Activated CD8-positive, alpha-beta T cell treated with anti-CD3 and anti-CD28 coated beads for 36 hours (primary cell): ENCODE results near the gene FAM210A. TPM values are rescaled to one million over a fixed set of nuclear protein-coding genes. Genes with fewer than 3 reads are reported as not detected.
"Not testable (repeated sequence)": the region's sequence is repeated elsewhere in the genome, so short reads cannot be mapped to it uniquely, and the experiment has no call there.

Source experiments
- ATAC-seq: fragments of 200-7000 bp; cut with Tn5 transposase; one replicate; pipeline ENCODE4 v1.10.0; 2021; ENCODE audit warnings: mild to moderate bottlenecking, moderate library complexity
- CTCF ChIA-PET: fragments of 350-600 bp; sonication (Branson Sonifier 250); formaldehyde crosslinking; loops from one replicate; lab custom pipeline; 2021; ENCODE audit warnings: antibody characterized with exemption; lab: Charles Lee
- POLR2A ChIA-PET: fragments of 350-600 bp; sonication (Branson Sonifier 250); formaldehyde crosslinking; loops from one replicate; lab custom pipeline; 2021; ENCODE audit warnings: antibody characterized with exemption; lab: Charles Lee
- DNase-seq: peaks from one replicate; pipeline ENCODE4 v3.0.0-alpha.2; 2020
- H3K27ac Mint-ChIP-seq: one replicate; pipeline ENCODE4 v1.8.0; 2021; ENCODE audit warnings: mild to moderate bottlenecking, mixed read lengths
- H3K27me3 Mint-ChIP-seq: one replicate; pipeline ENCODE4 v1.8.0; 2021; ENCODE audit warnings: mixed read lengths
- H3K36me3 Mint-ChIP-seq: one replicate; pipeline ENCODE4 v1.8.0; 2021; ENCODE audit warnings: low read depth, mixed read lengths
- H3K4me1 Mint-ChIP-seq: one replicate; pipeline ENCODE4 v1.8.0; 2021; ENCODE audit warnings: low read depth, mixed read lengths
- H3K4me3 Mint-ChIP-seq: one replicate; pipeline ENCODE4 v1.8.0; 2021; ENCODE audit warnings: mild to moderate bottlenecking, moderate library complexity, mixed read lengths
- H3K9me3 Mint-ChIP-seq: one replicate; pipeline ENCODE4 v1.8.0; 2021; ENCODE audit warnings: mixed read lengths
- intact Hi-C: fragments of 100-400 bp; cut with micrococcal nuclease; formaldehyde crosslinking; loops from one replicate; pipeline ENCODE4 v1.10.0; 2022
- total RNA-seq, 2 experiments: library from RNA; stranded (reverse); gene quantifications; one replicate each; pipeline ENCODE4 v1.2.3, GENCODE V29; 2021
- TF ChIP-seq, protein P1 (sequence below): fragments of 200-600 bp; IDR thresholded peaks from one replicate; pipeline ENCODE4 v1.8.0; 2022; ENCODE audit warnings: antibody characterized with exemption, mild to moderate bottlenecking

FAM210A gene
- total RNA-seq, 2 experiments from 2014 or later = 57.7 to 64.2 TPM

DNA sequence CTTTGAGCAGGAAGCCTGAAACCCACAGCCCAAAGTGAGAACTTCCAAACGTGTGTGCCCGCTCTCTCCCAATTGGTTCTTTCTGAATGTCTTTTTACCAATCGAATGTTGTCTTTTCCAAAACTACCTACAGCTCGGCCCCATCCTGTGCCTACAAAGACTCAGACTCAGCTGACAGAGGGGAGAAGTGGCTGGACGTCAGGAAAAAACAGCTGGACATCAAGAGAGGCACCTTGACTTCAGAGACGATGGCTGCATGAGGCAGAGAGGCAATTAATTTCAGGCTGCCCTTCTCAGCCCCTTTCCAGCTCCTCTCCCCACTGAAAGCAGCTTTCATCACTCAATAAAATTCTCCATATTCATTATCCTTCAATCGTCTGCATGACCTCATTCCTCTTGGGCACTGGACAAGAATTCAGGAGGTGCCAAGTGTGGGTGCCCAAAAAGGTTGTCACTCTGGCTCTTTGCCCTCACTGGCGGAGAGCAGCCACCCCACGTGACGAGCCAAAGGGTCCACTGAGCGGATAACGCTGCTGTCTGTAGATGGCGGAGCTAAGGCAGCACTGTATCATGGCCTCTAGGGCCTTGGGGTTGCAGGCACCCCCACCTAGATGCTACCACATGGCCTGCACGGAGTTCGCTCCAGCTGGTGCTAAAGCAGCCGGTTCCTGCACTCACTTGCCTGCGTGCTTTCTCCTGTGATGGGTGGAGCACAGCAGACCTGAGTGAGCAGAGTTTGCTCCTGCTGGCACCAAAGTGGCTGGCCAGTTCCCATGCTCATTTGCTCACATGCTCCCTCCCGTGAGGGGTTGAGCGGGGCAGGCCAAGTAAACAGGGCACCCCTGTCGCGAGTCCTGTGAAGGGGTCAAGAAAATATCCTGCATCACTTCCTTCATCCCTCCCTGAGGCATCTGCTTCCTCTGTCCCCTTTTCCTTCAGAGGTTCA is 37.9 kb downstream of the FAM210A start:
- TF ChIP-seq, protein P1, sequence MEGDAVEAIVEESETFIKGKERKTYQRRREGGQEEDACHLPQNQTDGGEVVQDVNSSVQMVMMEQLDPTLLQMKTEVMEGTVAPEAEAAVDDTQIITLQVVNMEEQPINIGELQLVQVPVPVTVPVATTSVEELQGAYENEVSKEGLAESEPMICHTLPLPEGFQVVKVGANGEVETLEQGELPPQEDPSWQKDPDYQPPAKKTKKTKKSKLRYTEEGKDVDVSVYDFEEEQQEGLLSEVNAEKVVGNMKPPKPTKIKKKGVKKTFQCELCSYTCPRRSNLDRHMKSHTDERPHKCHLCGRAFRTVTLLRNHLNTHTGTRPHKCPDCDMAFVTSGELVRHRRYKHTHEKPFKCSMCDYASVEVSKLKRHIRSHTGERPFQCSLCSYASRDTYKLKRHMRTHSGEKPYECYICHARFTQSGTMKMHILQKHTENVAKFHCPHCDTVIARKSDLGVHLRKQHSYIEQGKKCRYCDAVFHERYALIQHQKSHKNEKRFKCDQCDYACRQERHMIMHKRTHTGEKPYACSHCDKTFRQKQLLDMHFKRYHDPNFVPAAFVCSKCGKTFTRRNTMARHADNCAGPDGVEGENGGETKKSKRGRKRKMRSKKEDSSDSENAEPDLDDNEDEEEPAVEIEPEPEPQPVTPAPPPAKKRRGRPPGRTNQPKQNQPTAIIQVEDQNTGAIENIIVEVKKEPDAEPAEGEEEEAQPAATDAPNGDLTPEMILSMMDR = no peak
- POLR2A ChIA-PET = no interaction called here
- peaks cover 26% of the 10 kb centered on the region for H3K4me1 Mint-ChIP-seq
- DNase-seq = no peak
- H3K4me3 Mint-ChIP-seq = no peak overlapping the region
- intact Hi-C loops = no loop called here
- peaks cover 9% of the 10 kb centered on the region for H3K9me3 Mint-ChIP-seq
- no peaks in the 10 kb centered on the region for H3K27me3 Mint-ChIP-seq
- CTCF ChIA-PET = interaction anchor here (0.7 kb wide), 1 partner anchor 124 kb away, joined by 3 read pairs; no protein-coding TSS in a partner anchor
- H3K36me3 Mint-ChIP-seq = peaks cover 33% of the 10 kb centered on the region
- no peak overlapping the region for H3K27ac Mint-ChIP-seq
- ATAC-seq = no peak

DNA sequence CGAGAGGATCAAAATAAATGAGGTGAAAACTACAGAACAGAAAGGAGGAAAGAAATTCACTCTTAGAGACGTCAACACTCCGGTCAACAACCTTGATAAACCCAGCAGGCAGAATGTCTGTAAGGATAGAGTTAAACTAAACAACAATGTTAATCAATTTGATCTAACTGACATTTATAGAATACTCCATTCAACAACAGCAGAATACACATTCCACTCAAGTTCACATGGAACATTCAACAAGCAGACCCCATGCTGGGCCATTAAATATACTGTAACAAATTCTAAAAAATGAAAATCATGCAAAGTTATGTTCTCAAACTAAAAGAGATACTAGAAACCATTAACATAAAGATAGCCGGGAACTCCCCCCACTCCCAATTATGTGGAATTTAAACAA is 41.8 kb downstream of the FAM210A start:
- Mint-ChIP-seq H3K27me3 (no peaks in the 10 kb centered on the region), H3K4me1 (peaks cover 17% of the 10 kb centered on the region), H3K27ac (no peak overlapping the region), H3K36me3 (peaks cover 29% of the 10 kb centered on the region), H3K4me3 (no peak overlapping the region), H3K9me3 (no peaks in the 10 kb centered on the region)
- CTCF ChIA-PET = no interaction called here
- POLR2A ChIA-PET = no interaction called here
- ATAC-seq = no peak
- no peak for DNase-seq
- TF ChIP-seq, protein P1 = no peak
- intact Hi-C loops = no loop called here

DNA sequence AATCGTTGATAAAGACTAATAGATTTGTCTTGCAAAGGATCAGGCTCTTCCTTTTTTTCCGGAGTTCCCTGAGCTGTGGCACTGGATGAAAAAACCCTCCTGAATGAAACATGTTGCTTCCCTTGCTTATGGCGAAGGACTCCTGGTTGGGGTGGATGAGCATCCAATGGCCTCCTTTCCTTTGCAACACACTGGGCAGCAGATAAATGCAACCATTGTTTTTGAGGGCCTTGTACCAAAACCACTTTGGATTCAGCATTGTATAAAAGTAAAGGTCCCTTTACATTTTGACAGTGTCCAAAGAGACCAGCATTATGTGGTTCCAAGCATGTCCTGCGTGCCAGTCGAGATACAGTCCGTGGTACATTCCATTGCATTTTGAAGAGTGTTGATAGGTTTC is 44.7 kb downstream of the FAM210A start:
- TF ChIP-seq, protein P1 = no peak
- ATAC-seq (no peak), DNase-seq (no peak)
- POLR2A ChIA-PET = no interaction called here
- Mint-ChIP-seq H3K9me3 (no peaks in the 10 kb centered on the region), H3K27ac (no peak overlapping the region), H3K36me3 (peaks cover 13% of the 10 kb centered on the region), H3K4me3 (no peak overlapping the region), H3K4me1 (peaks cover 16% of the 10 kb centered on the region), H3K27me3 (no peaks in the 10 kb centered on the region)
- CTCF ChIA-PET = no interaction called here
- intact Hi-C loops = no loop called here

DNA sequence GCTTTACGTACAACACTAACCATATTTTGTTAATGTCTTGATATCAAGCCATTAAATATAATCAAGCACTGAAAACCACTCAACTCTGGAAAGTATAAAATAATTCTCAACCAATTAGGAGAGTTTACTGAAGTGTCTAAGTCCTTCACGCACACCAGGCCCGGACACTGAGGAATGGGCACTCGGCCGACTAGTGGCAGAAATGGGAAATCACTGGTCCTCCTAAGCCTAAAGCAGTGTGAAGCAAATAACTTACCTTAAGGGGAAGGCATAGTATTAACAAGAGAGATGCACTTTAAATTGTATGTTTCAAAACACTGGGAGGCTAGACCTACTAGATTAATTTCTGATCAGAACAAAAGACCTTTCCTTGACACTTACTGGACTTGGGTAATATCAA is 45.7 kb downstream of the FAM210A start:
- CTCF ChIA-PET = interaction anchor here (0.9 kb wide), 1 partner anchor 178 kb away, joined by 3 read pairs; no protein-coding TSS in a partner anchor

DNA sequence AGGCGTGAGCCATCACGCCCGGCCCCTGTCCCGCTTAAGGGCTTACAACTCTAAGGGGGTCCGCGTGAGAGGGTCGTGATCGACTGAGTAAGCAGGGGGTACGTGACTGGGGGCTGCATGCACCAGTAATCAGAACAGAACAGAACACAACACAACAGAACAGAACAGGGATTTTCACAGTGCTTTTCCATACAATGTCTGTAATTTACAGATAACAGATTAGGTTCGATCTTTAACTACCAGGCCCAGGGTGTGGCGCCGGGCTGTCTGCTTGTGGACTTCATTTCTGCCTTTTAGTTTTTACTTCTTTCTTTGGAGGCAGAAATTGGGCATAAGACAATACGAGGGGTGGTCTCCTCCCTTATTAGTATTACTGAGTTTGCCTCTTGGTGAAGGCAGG is 49.0 kb downstream of the FAM210A start:
- ATAC-seq, H3K4me3 Mint-ChIP-seq, DNase-seq, intact Hi-C loops, H3K27me3 Mint-ChIP-seq, CTCF ChIA-PET, H3K9me3 Mint-ChIP-seq, H3K27ac Mint-ChIP-seq, H3K36me3 Mint-ChIP-seq: not testable (repeated sequence)
- POLR2A ChIA-PET = interaction anchor here (1.2 kb wide), 1 partner anchor 9 kb away, joined by 3 read pairs; no protein-coding TSS in a partner anchor
- peaks cover 12% of the 10 kb centered on the region for H3K4me1 Mint-ChIP-seq

More for the DNA sequence above, 45.7 kb downstream of the FAM210A start:
- H3K9me3 Mint-ChIP-seq = no peaks in the 10 kb centered on the region
- no peak for DNase-seq
- TF ChIP-seq, protein P1 = no peak
- no peak overlapping the region for H3K27ac Mint-ChIP-seq
- H3K4me3 Mint-ChIP-seq = no peak overlapping the region
- H3K4me1 Mint-ChIP-seq = peaks cover 15% of the 10 kb centered on the region
- H3K27me3 Mint-ChIP-seq = no peaks in the 10 kb centered on the region
- POLR2A ChIA-PET = no interaction called here
- intact Hi-C loops = no loop called here
- ATAC-seq = no peak
- H3K36me3 Mint-ChIP-seq = peaks cover 13% of the 10 kb centered on the region
